A549 treated with DMSO at 1 μM for 4 hours (cell line): Measurements from ENCODE around the gene DUSP22. TPM values are rescaled to one million over a fixed set of nuclear protein-coding genes. Genes with fewer than 3 reads are reported as not detected.

Experiments
- total RNA-seq: library from RNA; stranded (reverse); fragments of 200-300 nt; extraction: Qiagen RNA extraction; gene quantifications from 5 replicates; pipeline ENCODE4 v1.2.3, GENCODE V29; 2022; ENCODE audit warnings: low read depth

The DUSP22 gene
- total RNA-seq, result 7.9 to 12.9 TPM (median 12.5 TPM) in 5 replicates

GRCh38 chr6:291697-292505, at the start of gene DUSP22:
Gene DUSP22, plus strand, starts transcription at chr6:292487. Its CDS starts 53 bp downstream, at chr6:292540.

GRCh38 chr6:391559-392440, 99.5 kb downstream of the DUSP22 start, which contains the start of gene IRF4:
Gene IRF4, plus strand, starts transcription at chr6:391752. Its CDS starts 1,401 bp downstream, at chr6:393153.

Other genes starting within 250 kb of the DUSP22 start
- gene IRF4, start 99.3 kb downstream of the DUSP22 start, total RNA-seq, result 0.09 to 0.32 TPM (median 0.12 TPM) in 5 replicates